Measurements from ENCODE around the gene FKBP5. TPM values are rescaled to one million over a fixed set of nuclear protein-coding genes. Genes with fewer than 3 reads are reported as not detected.
A peak's percentile ranks its signal among the peaks of the same experiment; 100 is the strongest.

FKBP5 gene
- total RNA-seq, 1 donor from 2014 or later = 5.9 TPM

DNA sequence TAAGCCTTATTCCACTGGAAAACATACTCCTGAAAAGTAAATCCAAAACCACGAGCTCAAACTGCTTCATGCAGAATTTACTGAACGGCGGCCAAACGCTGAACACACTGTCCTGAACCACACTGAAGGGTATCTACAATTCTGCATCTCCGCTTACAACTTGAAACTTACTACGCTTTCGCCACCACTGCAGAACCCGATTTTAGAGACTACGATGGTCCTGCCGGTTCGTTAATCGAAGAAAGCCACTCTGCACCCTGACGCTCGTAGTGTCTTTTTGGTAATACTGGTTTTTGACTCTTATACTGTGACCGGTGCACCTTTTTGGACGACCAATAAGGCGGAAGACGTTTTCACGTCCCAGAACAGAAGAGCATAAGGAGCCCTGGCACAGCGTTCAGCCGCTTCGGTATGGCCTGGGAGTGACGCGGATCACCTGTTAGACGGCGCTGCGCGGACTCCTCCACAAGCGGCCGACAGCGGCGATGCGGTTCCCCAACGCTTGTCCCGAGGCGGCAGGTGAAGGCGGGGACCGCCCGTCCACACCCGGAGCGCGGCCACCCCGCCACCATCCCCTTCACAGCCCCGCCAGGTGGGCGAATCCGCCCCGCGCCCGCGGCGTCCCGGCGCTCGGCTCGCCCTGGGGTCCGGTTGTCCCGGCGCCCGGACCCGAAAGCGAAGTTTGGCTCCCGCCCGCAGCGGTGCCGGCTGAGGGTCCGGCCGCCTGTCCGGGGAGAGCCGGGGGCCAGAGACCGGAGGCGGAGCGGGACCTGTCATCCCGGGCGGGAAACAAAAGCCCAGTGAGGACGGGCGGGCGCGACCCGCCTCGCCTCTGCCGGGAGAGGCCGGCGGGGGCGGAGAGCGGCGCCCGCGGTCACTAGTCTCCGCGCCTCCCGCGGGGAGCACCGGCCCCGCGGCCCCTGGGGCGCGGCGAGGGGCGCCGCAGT lies 784 bp downstream of the FKBP5 start:
- peaks cover 16% of the 10 kb centered on the region for H3K27me3 Mint-ChIP-seq
- TF ChIP-seq, protein P1, sequence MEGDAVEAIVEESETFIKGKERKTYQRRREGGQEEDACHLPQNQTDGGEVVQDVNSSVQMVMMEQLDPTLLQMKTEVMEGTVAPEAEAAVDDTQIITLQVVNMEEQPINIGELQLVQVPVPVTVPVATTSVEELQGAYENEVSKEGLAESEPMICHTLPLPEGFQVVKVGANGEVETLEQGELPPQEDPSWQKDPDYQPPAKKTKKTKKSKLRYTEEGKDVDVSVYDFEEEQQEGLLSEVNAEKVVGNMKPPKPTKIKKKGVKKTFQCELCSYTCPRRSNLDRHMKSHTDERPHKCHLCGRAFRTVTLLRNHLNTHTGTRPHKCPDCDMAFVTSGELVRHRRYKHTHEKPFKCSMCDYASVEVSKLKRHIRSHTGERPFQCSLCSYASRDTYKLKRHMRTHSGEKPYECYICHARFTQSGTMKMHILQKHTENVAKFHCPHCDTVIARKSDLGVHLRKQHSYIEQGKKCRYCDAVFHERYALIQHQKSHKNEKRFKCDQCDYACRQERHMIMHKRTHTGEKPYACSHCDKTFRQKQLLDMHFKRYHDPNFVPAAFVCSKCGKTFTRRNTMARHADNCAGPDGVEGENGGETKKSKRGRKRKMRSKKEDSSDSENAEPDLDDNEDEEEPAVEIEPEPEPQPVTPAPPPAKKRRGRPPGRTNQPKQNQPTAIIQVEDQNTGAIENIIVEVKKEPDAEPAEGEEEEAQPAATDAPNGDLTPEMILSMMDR (IDR thresholded peaks at IDR 0.05; ENCODE audit: unreplicated experiment) = no peak
- H3K4me3 Mint-ChIP-seq (ENCODE audit: low read depth) = peak overlapping the region; percentile 78
- H3K27ac Mint-ChIP-seq = peak overlapping the region; percentile 42
- peaks cover 4% of the 10 kb centered on the region for H3K4me1 Mint-ChIP-seq (ENCODE audit: low read depth)
- H3K36me3 Mint-ChIP-seq (ENCODE audit: insufficient read depth) = no peaks in the 10 kb centered on the region
- H3K9me3 Mint-ChIP-seq (ENCODE audit: low read depth) = no peaks in the 10 kb centered on the region
- peak; percentile 39 for DNase-seq (ENCODE audit: low spot score, unreplicated experiment)

DNA sequence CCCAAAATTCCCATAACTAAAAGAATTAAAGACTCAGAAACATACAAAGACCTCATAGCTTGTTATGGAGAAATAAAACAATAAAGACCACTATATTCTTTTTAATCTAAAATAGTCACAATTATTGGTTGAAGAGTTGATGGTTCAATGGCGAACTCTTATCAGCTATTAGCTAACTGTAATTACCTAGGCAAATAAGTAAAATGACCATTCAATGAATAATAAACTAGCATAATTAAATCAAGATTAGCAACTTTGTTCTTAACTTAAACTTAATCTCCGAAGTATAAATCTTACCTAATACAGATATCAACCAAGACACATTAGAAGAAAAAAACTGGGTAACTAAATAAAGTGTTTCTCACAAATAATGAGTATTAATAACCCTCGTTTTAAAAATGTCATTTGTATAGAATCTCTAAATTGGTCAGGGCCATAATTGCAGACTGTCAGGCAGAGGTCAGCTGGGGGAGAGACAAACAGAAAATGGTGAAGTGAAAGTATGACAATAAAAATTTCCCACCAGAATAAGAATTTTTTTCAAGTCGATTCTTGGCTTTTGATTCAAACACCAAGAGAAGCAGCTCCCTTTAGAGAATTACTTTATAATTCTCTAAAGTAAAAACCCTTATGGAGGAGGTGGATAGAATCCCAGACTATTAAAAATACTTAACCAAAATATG lies 1.7 kb downstream of the FKBP5 start:
- Mint-ChIP-seq H3K4me3 (ENCODE audit: low read depth) (peak overlapping the region; percentile 78), H3K4me1 (ENCODE audit: low read depth) (peaks cover 4% of the 10 kb centered on the region), H3K27me3 (peaks cover 16% of the 10 kb centered on the region), H3K27ac (no peak overlapping the region), H3K36me3 (ENCODE audit: insufficient read depth) (no peaks in the 10 kb centered on the region), H3K9me3 (ENCODE audit: low read depth) (no peaks in the 10 kb centered on the region)
- DNase-seq (ENCODE audit: low spot score, unreplicated experiment) = no peak
- TF ChIP-seq, protein P1 (IDR thresholded peaks at IDR 0.05; ENCODE audit: unreplicated experiment) = no peak

DNA sequence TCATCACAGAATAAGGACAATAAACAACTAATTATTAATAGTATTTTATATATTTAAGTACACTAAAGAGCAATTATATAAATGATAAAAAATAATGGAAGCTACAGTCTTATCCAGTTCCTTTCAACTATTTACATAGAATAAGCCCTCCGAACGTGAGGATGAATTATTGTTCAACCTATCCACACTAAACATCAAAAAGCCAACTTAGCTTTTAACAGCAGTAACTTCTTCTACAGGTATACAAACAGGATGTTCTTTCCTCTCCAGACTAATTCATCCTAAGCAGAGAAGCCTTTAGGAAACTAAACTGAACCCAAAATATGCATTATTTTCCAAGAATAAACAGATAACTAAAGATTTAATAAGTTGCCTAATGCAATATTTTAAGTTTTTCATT lies 2.3 kb downstream of the FKBP5 start:
- DNase-seq (ENCODE audit: low spot score, unreplicated experiment) = no peak
- TF ChIP-seq, protein P1 (IDR thresholded peaks at IDR 0.05; ENCODE audit: unreplicated experiment) = no peak
- Mint-ChIP-seq H3K4me1 (ENCODE audit: low read depth) (peaks cover 4% of the 10 kb centered on the region), H3K27ac (no peak overlapping the region), H3K36me3 (ENCODE audit: insufficient read depth) (no peaks in the 10 kb centered on the region), H3K4me3 (ENCODE audit: low read depth) (no peak overlapping the region), H3K9me3 (ENCODE audit: low read depth) (no peaks in the 10 kb centered on the region), H3K27me3 (peaks cover 16% of the 10 kb centered on the region)

DNA sequence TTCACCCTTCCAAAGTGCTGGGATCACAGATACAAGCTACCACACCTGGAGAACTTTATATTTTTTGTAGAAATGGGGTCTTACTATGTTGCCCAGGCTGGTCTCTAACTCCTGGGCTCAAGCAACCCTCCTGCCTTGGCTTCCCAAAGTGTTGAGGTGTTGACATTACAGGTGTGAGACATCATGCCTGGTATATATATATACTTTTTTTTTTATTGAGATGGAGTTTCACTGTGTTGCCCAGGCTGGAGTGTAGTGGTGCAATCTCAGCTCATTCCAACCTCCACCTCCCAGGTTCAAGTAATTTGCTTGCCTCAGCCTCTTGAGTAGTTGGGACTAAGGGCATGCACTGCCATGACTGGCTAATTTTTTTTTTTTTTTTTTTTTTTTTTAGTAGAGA lies 5.4 kb downstream of the FKBP5 start:
- H3K4me1 Mint-ChIP-seq (ENCODE audit: low read depth) = peaks cover 4% of the 10 kb centered on the region
- TF ChIP-seq, protein P1 (IDR thresholded peaks at IDR 0.05; ENCODE audit: unreplicated experiment) = no peak

DNA sequence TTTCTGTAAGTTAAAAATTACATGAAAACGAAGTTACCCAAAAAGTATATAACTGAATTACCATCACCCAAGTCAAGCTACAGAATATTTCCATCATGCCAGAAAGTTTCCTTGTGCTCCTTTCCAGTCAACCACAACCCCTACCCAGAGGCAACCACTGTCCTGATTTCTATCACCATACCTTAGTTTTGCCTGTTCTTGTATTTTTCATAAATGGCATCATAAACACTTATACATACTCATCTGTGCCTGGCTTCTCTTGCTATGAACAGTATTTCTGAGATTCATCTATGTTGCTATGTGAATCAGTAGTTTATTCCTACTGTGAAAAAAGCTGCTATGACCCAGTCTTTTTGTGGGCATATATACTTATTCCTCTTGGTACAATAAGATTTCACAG lies 7.4 kb downstream of the FKBP5 start:
- no peaks in the 10 kb centered on the region for H3K27me3 Mint-ChIP-seq
- H3K27ac Mint-ChIP-seq = no peak overlapping the region
- no peak overlapping the region for H3K4me3 Mint-ChIP-seq (ENCODE audit: low read depth)
- no peaks in the 10 kb centered on the region for H3K4me1 Mint-ChIP-seq (ENCODE audit: low read depth)
- TF ChIP-seq, protein P1 (IDR thresholded peaks at IDR 0.05; ENCODE audit: unreplicated experiment) = no peak
- H3K36me3 Mint-ChIP-seq (ENCODE audit: insufficient read depth) = no peaks in the 10 kb centered on the region
- no peaks in the 10 kb centered on the region for H3K9me3 Mint-ChIP-seq (ENCODE audit: low read depth)
- no peak for DNase-seq (ENCODE audit: low spot score, unreplicated experiment)

More for the DNA sequence above, 5.4 kb downstream of the FKBP5 start:
- Mint-ChIP-seq H3K4me3 (ENCODE audit: low read depth) (no peak overlapping the region), H3K27me3 (peaks cover 16% of the 10 kb centered on the region), H3K9me3 (ENCODE audit: low read depth) (no peaks in the 10 kb centered on the region), H3K36me3 (ENCODE audit: insufficient read depth) (no peaks in the 10 kb centered on the region), H3K27ac (no peak overlapping the region)
- no peak for DNase-seq (ENCODE audit: low spot score, unreplicated experiment)
